AG08396 (cell line): ENCODE data around the gene RPLP2.

Experiments
- DNase-seq: peaks from one replicate; pipeline ENCODE4 v3.0.0; 2012; ENCODE audit warnings: low spot score, mixed read lengths

The RPLP2 gene

GRCh38 chr11:849951-850774 is 40.4 kb downstream of the RPLP2 start:
- no peak for DNase-seq

GRCh38 chr11:850775-851763 is 41.3 kb downstream of the RPLP2 start:
- DNase-seq, result no peak

GRCh38 chr11:852762-853161 is 43.0 kb downstream of the RPLP2 start:
- no peak for DNase-seq

GRCh38 chr11:853682-854448 is 44.1 kb downstream of the RPLP2 start:
- no peak for DNase-seq

- DNase-seq, result no peak
Measured at GRCh38 chr11:854601-855329, 45.0 kb downstream of the RPLP2 start.

- DNase-seq, result no peak
Measured at GRCh38 chr11:855330-855674, 45.5 kb downstream of the RPLP2 start.

- no peak for DNase-seq
Measured at GRCh38 chr11:855796-856195, 46.0 kb downstream of the RPLP2 start.

- no peak for DNase-seq
Measured at GRCh38 chr11:856397-856796, 46.6 kb downstream of the RPLP2 start.

- DNase-seq, result no peak
Measured at GRCh38 chr11:858053-858761, 48.4 kb downstream of the RPLP2 start.

GRCh38 chr11:858762-859339 is 49.1 kb downstream of the RPLP2 start:
- no peak for DNase-seq

GRCh38 chr11:859394-860131 is 49.8 kb downstream of the RPLP2 start:
- peak; percentile 98 for DNase-seq

GRCh38 chr11:860234-861104 is 50.7 kb downstream of the RPLP2 start:
- DNase-seq, result no peak

- DNase-seq, result no peak
Measured at GRCh38 chr11:861105-861479, 51.3 kb downstream of the RPLP2 start.

GRCh38 chr11:862081-862661 is 52.4 kb downstream of the RPLP2 start:
- DNase-seq, result no peak
